BE2C (cell line): ENCODE results near the gene ERH.

Source experiments
- DNase-seq: peaks from one replicate; pipeline ENCODE4 v3.0.0-alpha.2; 2020
- H3K27me3 ChIP-seq: fragments of 250-450 bp; sonication (Bioruptor Pico); 2 replicates; pipeline ENCODE4 v1.5.1; 2020; ENCODE audit warnings: mild to moderate bottlenecking
- H3K36me3 ChIP-seq: fragments of 250-450 bp; sonication (Bioruptor Pico); 2 replicates; pipeline ENCODE4 v1.5.1; 2020; ENCODE audit warnings: mild to moderate bottlenecking
- H3K4me1 ChIP-seq: fragments of 250-450 bp; sonication (Bioruptor Pico); 2 replicates; pipeline ENCODE4 v1.5.1; 2020
- H3K4me3 ChIP-seq: 2 replicates; pipeline ENCODE4 v1.5.1; 2011; ENCODE audit warnings: low read depth, low read length
- H3K9me3 ChIP-seq: fragments of 250-450 bp; sonication (Bioruptor Pico); 2 replicates; pipeline ENCODE4 v1.5.1; 2020
- TF ChIP-seq, protein P1 (sequence below): IDR thresholded peaks from 2 replicates; pipeline ENCODE4 v1.5.1; 2012; ENCODE audit warnings: mild to moderate bottlenecking, low read depth, low read length

The ERH gene

DNA sequence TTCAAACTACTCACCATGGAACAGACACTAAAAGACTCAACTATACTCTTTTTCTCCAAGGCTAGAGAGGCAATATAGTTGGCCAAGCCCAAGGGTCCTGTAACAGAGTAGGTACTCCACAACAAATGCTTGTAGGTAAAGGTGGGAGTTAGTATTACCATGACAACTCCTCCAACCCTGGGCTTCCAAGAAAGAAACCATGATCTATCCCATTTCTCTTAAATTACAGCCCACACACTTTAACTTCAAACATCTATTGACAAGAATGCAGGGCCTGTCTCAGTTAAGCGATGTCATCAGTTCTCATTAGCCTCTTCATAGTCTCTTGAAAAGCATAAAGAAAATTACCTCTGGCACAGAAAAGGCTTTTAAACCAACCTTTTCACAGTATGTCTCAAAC, 25.0 kb downstream of the ERH start:
- Histone ChIP-seq H3K4me3 (no peak overlapping the region), H3K36me3 (peaks cover 27% of the 10 kb centered on the region), H3K9me3 (no peaks in the 10 kb centered on the region; the same call in 1 of the 2 replicates), H3K4me1 (no peaks in the 10 kb centered on the region), H3K27me3 (no peaks in the 10 kb centered on the region)
- DNase-seq: no peak
- TF ChIP-seq, protein P1, sequence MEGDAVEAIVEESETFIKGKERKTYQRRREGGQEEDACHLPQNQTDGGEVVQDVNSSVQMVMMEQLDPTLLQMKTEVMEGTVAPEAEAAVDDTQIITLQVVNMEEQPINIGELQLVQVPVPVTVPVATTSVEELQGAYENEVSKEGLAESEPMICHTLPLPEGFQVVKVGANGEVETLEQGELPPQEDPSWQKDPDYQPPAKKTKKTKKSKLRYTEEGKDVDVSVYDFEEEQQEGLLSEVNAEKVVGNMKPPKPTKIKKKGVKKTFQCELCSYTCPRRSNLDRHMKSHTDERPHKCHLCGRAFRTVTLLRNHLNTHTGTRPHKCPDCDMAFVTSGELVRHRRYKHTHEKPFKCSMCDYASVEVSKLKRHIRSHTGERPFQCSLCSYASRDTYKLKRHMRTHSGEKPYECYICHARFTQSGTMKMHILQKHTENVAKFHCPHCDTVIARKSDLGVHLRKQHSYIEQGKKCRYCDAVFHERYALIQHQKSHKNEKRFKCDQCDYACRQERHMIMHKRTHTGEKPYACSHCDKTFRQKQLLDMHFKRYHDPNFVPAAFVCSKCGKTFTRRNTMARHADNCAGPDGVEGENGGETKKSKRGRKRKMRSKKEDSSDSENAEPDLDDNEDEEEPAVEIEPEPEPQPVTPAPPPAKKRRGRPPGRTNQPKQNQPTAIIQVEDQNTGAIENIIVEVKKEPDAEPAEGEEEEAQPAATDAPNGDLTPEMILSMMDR: no peak

DNA sequence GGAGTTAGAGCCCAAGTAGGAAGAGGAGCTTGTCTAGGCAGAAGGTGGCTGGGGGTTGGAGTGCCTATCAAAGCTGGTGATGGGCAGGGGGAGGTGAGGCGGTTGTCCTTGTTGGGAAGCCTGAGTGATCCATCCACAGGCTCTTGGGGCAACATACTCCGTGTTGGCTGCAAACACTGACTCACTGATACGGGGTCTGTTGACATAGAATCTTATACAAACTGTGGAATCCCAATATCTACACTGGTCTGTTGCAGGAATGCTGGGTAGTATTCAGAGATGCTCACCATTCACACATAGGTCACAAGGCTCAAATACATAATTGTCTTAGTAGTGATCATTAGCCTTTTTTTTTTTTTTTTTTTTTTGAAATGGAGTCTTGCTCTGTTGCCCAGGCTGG, 26.0 kb downstream of the ERH start:
- no peaks in the 10 kb centered on the region for H3K4me1 ChIP-seq
- H3K9me3 ChIP-seq: no peaks in the 10 kb centered on the region; the same call in 1 of the 2 replicates
- no peak overlapping the region for H3K4me3 ChIP-seq
- H3K27me3 ChIP-seq: no peaks in the 10 kb centered on the region
- TF ChIP-seq, protein P1: no peak
- peaks cover 21% of the 10 kb centered on the region for H3K36me3 ChIP-seq
- no peak for DNase-seq

DNA sequence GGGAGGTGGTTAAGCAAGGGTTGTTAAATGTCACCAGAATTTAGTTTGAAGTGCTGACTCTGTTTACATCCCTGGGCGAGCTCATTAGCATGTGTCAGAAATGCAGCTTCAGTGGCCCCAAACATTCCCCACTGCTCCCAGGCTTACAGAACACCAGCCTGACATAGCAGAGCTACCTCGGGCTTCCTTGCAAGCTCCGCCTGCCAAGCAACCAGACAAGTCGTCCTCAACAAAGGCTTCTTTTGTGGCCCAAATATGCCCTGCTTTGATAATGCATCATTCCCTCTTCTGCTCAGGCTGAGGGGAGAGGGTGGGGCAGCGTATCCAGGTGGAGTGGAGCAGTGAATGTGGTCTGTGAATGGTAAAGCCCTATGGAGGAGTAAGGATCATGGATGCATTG, 28.0 kb downstream of the ERH start:
- no peak for DNase-seq
- no peak overlapping the region for H3K4me3 ChIP-seq
- TF ChIP-seq, protein P1: no peak
- peaks cover 4% of the 10 kb centered on the region for H3K36me3 ChIP-seq
- no peaks in the 10 kb centered on the region for H3K9me3 ChIP-seq
- no peaks in the 10 kb centered on the region for H3K4me1 ChIP-seq
- H3K27me3 ChIP-seq: no peaks in the 10 kb centered on the region

DNA sequence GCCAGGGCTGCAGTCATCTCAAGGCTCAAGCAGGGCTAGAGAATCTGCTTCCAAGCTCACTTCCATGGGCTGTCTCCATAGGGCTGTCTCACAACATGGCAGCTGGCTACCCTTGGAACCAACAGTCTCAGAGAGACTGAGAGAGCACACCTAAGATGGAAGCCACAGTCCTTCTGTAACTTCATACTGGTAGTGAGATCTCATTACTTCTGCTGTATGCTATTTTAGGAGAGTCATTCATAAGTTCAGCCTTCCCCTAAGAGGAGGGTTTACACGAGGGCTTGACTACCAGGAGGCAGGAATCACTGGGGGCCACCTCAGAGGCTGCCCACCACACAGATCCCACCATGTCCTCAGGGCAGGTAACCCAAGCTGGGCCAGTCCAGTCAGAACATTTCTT, 29.7 kb downstream of the ERH start:
- no peak overlapping the region for H3K4me3 ChIP-seq
- peaks cover 1% of the 10 kb centered on the region; the same call in 1 of the 2 replicates for H3K36me3 ChIP-seq
- no peaks in the 10 kb centered on the region for H3K4me1 ChIP-seq
- TF ChIP-seq, protein P1: no peak
- H3K9me3 ChIP-seq: no peaks in the 10 kb centered on the region
- no peaks in the 10 kb centered on the region for H3K27me3 ChIP-seq
- no peak for DNase-seq

DNA sequence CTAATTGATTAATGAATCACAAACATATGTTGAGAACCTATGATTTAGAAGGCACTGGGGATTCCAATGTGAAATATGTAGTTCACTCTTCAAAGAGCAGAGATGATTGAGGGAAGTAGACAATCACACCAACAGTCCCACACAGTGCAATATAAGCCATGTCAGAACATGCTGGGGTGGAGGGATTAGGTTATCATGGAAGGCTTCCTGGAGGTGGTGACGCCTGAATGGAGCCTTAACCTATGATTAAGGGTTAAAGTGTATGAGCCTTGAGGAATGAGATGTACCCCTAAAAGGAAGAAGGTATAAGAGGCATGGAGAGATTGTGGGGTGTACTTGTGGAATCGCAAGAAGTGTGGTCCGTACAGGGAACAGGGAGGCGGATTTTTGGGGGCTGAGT, 31.3 kb downstream of the ERH start:
- Histone ChIP-seq H3K4me1 (no peaks in the 10 kb centered on the region), H3K9me3 (no peaks in the 10 kb centered on the region), H3K36me3 (no peaks in the 10 kb centered on the region; the same call in 1 of the 2 replicates), H3K4me3 (no peak overlapping the region), H3K27me3 (no peaks in the 10 kb centered on the region)
- no peak for DNase-seq
- TF ChIP-seq, protein P1: no peak

DNA sequence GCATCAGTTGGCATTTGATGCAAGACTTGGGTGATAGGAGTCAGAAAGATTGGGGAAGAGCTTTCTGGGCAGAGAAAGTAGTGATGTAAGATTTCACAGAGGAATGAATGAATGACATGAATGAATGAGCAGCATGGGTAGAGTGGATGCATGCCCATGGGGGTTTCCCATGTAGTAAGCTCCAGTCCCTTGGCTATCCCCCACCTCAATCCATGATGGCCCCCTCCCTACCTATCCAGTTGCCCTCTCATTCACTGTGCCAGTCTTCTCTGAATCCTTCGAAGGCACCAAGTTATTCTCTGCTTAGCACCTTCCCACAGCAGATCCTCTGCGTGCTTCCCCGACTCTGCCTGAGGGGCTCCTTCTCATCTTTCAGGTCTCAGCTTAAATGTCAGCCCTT, 32.0 kb downstream of the ERH start:
- H3K4me3 ChIP-seq: no peak overlapping the region
- H3K27me3 ChIP-seq: no peaks in the 10 kb centered on the region
- no peaks in the 10 kb centered on the region; the same call in 1 of the 2 replicates for H3K36me3 ChIP-seq
- TF ChIP-seq, protein P1: no peak
- H3K4me1 ChIP-seq: peaks cover under 1% of the 10 kb centered on the region; the same call in 1 of the 2 replicates
- H3K9me3 ChIP-seq: no peaks in the 10 kb centered on the region
- DNase-seq: no peak
